ENCODE data around the gene SLC35E2B. TPM values are rescaled to one million over a fixed set of nuclear protein-coding genes. Genes with fewer than 3 reads are reported as not detected.
A peak's percentile ranks its signal among the peaks of the same experiment; 100 is the strongest.

SLC35E2B gene
- total RNA-seq, 5 donors from 2014 or later (not counting 1 experiment from before 2014, with no cell fraction given), result 77.7 to 202 (median 128) TPM

DNA sequence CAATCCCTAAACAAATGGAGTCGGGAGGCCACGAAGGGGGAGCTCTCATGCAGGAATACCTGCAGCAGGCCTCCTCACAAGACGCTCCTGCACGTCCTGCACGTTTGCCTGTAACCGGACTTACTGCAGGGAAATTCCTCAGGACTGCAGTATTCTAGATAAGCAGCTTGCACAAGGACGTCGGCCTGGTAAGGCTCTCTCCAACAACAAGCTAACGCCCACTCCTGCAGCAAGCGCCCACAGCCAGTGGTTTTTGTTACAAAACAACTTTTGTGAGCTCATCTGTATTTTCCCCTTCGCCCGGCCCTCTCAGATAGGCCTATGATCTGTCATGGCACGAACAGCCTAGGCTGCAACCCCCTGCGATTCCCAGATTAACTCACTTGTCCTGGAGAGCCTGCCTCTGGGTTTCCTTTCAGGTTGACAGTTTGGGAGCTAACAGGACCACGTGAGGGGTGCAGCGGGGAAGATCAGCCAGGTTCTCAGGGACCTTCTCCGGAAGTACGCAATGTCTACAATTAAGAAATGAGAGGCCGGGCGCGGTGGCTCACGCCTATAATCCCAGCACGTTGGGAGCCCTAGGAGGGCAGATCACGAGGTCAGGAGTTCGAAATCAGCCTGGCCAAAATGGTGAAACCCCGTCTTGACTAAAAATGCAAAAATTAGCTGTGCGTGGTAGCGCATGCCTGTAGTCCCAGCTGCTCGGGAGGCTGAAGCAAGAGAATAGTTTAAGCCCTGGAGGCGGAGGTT is 78.2 kb downstream of the SLC35E2B start:
- Histone ChIP-seq H3K4me3 (ENCODE audit: control insufficient read depth in 1 of 2, extremely low read depth in 1 of 2, low read length in 1 of 2) (peak overlapping the region; percentile 85 to 92), H3K27me3 (replicated peaks in 1 of 2; ENCODE audit: control insufficient read depth in 2 of 2, extremely low read depth in 1 of 2, insufficient read depth in 2 of 2, low read length in 1 of 2) (no peaks in the 10 kb centered on the region), H3K36me3 (ENCODE audit: control insufficient read depth in 2 of 2, extremely low read depth in 1 of 2, insufficient read depth in 1 of 2, low read length in 1 of 2) (peaks cover 7% of the 10 kb centered on the region in 2 donors), H3K4me1 (ENCODE audit: control insufficient read depth in 1 of 2, extremely low read depth in 1 of 2, insufficient read depth in 2 of 2, low read length in 2 of 2) (peaks cover 14 to 27% of the 10 kb centered on the region in 2 experiments), H3K9me3 (no peaks in the 10 kb centered on the region), H3K27ac (ENCODE audit: low read length) (peak overlapping the region; percentile 100)
- Mint-ChIP-seq H3K9me3 (no peaks in the 10 kb centered on the region), H3K36me3 (peaks cover 4% of the 10 kb centered on the region), H3K27ac (peak overlapping the region; percentile 94 to 98), H3K27me3 (no peaks in the 10 kb centered on the region), H3K4me1 (peaks cover 28 to 34% (median 29%) of the 10 kb centered on the region in 3 donors), H3K4me3 (peak overlapping the region; percentile 90 to 95 (median 92))
- ATAC-seq (replicated peaks in 1 of 4) (peak; percentile 5 to 22 (median 6)), DNase-seq (peak; percentile 35 to 84 (median 68))
- WGBS (ENCODE audit: insufficient coverage), result 11% methylated on average over 30 of the region's 30 CpGs
- ChIA-PET POLR2A (interaction anchor here (0.6 to 2.4 kb wide), 6 partner anchors 15 to 338 kb away, joined by 3 to 16 read pairs (median 3); no protein-coding TSS in a partner anchor), CTCF (interaction anchor here (0.6 to 1.0 kb wide), 6 partner anchors 15 to 277 kb away, joined by 3 to 6 read pairs (median 4); no protein-coding TSS in a partner anchor)

DNA sequence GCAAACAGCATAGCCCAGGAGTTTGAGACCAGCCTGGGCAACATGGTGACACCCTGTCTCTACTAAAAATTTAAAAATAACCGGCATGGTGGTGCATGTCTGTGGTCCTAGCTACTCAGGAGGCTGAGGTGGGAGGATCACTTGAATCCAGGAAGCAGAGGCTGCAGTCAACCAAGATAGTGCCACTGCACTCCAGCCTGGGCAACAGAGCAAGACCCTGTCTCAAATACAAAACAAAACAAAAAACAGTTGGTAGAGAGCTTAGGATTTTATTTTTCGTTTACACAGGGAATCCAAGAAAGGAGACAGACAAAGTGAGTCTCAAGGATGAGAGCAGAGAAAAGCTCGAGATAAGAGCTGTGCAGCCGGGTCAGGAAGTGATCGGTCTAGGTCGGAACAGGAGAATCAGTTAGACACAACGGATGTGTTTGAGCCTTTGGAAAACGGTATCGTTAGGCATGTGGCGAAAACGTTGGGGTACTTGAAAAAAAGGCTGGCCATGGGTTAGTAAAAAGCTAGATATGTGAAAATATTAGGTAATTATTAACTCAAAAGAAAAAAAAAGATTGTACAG is 79.0 kb downstream of the SLC35E2B start:
- ChIA-PET POLR2A (interaction anchor here (0.6 to 2.4 kb wide), 6 partner anchors 10 to 337 kb away, joined by 3 to 16 read pairs (median 3); no protein-coding TSS in a partner anchor), CTCF (interaction anchor here in 1 of 2 donors (0.8 to 1.0 kb wide), 2 partner anchors 16 to 44 kb away, joined by 3 read pairs; no protein-coding TSS in a partner anchor)
- H3K4me3 Mint-ChIP-seq, result peak overlapping the region; percentile 90 to 95 (median 92)
- Histone ChIP-seq H3K36me3 (ENCODE audit: control insufficient read depth in 2 of 2, extremely low read depth in 1 of 2, insufficient read depth in 1 of 2, low read length in 1 of 2) (peaks cover 7% of the 10 kb centered on the region in 2 donors), H3K4me1 (ENCODE audit: control insufficient read depth in 1 of 2, extremely low read depth in 1 of 2, insufficient read depth in 2 of 2, low read length in 2 of 2) (peaks cover 14 to 27% of the 10 kb centered on the region in 2 experiments), H3K9me3 (no peaks in the 10 kb centered on the region), H3K4me3 (ENCODE audit: control insufficient read depth in 1 of 2, extremely low read depth in 1 of 2, low read length in 1 of 2) (peak overlapping the region; percentile 85 to 92), H3K27ac (ENCODE audit: low read length) (peak overlapping the region; percentile 100), H3K27me3 (replicated peaks in 1 of 2; ENCODE audit: control insufficient read depth in 2 of 2, extremely low read depth in 1 of 2, insufficient read depth in 2 of 2, low read length in 1 of 2) (no peaks in the 10 kb centered on the region)
- no peaks in the 10 kb centered on the region for H3K9me3 Mint-ChIP-seq
- no peaks in the 10 kb centered on the region for H3K27me3 Mint-ChIP-seq
- DNase-seq, result no peak
- WGBS (ENCODE audit: insufficient coverage), result 83% methylated on average over 11 of the region's 11 CpGs
- peaks cover 28 to 34% (median 29%) of the 10 kb centered on the region in 3 donors for H3K4me1 Mint-ChIP-seq
- peak overlapping the region; percentile 94 to 98 for H3K27ac Mint-ChIP-seq
- peaks cover 4% of the 10 kb centered on the region for H3K36me3 Mint-ChIP-seq
- ATAC-seq (replicated peaks in 1 of 4), result no peak

DNA sequence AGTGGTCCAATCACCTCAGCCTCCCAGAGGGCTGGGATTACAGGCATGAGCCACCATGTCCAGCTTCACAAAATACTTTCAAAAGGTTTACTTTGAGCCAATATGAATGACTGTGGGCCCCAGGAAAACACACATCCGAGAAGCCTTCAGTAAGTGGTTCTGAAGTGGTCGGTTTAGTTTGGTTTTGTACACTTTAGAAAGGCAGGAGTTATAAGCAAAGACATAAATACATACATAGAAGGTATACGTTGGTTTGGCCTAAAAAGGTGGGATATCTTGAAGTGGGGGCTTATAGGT is 80.5 kb downstream of the SLC35E2B start:
- no peaks in the 10 kb centered on the region for H3K27me3 Mint-ChIP-seq

DNA sequence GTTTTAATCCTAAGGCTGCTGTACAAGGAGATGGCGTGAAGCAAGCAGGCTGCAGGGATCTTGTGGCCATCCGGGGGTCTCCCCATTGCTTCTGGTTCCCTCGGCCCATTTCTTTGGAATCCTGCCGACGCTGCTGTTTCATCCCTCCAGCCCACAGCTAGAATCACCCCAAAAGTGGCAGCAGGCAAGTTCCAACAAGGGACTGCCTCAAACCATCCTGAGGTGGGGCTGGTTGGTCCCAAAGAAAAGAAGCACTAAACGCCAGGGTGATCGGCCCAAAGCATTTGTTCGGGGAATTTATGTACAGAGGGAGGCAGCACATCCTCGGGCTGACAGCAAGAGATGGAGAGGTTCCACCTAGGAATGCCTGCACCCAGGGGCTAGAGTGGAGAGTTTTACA is 81.8 kb downstream of the SLC35E2B start:
- no peaks in the 10 kb centered on the region for H3K36me3 Mint-ChIP-seq
- DNase-seq (no peak), ATAC-seq (replicated peaks in 1 of 4) (no peak)
- Histone ChIP-seq H3K27ac (ENCODE audit: low read length) (no peak overlapping the region), H3K4me1 (ENCODE audit: control insufficient read depth in 1 of 2, extremely low read depth in 1 of 2, insufficient read depth in 2 of 2, low read length in 2 of 2) (peaks cover 14 to 32% of the 10 kb centered on the region in 2 experiments), H3K4me3 (ENCODE audit: control insufficient read depth in 1 of 2, extremely low read depth in 1 of 2, low read length in 1 of 2) (no peak overlapping the region), H3K27me3 (replicated peaks in 1 of 2; ENCODE audit: control insufficient read depth in 2 of 2, extremely low read depth in 1 of 2, insufficient read depth in 2 of 2, low read length in 1 of 2) (no peaks in the 10 kb centered on the region), H3K36me3 (ENCODE audit: control insufficient read depth in 2 of 2, extremely low read depth in 1 of 2, insufficient read depth in 1 of 2, low read length in 1 of 2) (no peaks in the 10 kb centered on the region), H3K9me3 (no peaks in the 10 kb centered on the region)
- ChIA-PET CTCF (no interaction called here), POLR2A (no interaction called here)
- H3K4me1 Mint-ChIP-seq, result peaks cover 30 to 35% (median 33%) of the 10 kb centered on the region in 3 donors
- H3K9me3 Mint-ChIP-seq, result no peaks in the 10 kb centered on the region
- no peaks in the 10 kb centered on the region for H3K27me3 Mint-ChIP-seq
- WGBS (ENCODE audit: insufficient coverage), result 89% methylated on average over 7 of the region's 9 CpGs
- no peak overlapping the region for H3K4me3 Mint-ChIP-seq
- peak overlapping the region in 1 of 2 donors; percentile 52 for H3K27ac Mint-ChIP-seq

More for the DNA sequence above, 80.5 kb downstream of the SLC35E2B start:
- H3K9me3 Mint-ChIP-seq, result no peaks in the 10 kb centered on the region
- peak overlapping the region in 1 of 3 donors; percentile 4 for H3K4me3 Mint-ChIP-seq
- no peaks in the 10 kb centered on the region for H3K36me3 Mint-ChIP-seq
- no peaks in the 10 kb centered on the region for H3K27me3 ChIP-seq (replicated peaks in 1 of 2; ENCODE audit: control insufficient read depth in 2 of 2, extremely low read depth in 1 of 2, insufficient read depth in 2 of 2, low read length in 1 of 2)
- no CpG with 5 or more reads among the region's 3 CpGs for WGBS (ENCODE audit: insufficient coverage)
- H3K9me3 ChIP-seq, result no peaks in the 10 kb centered on the region
- ChIA-PET CTCF (no interaction called here), POLR2A (no interaction called here)
- no peak overlapping the region for H3K27ac ChIP-seq (ENCODE audit: low read length)
- H3K4me1 Mint-ChIP-seq, result peaks cover 29 to 35% (median 33%) of the 10 kb centered on the region in 3 donors
- H3K4me3 ChIP-seq (ENCODE audit: control insufficient read depth in 1 of 2, extremely low read depth in 1 of 2, low read length in 1 of 2), result no peak overlapping the region
- H3K27ac Mint-ChIP-seq, result peak overlapping the region in 1 of 2 donors; percentile 39
- DNase-seq (no peak), ATAC-seq (replicated peaks in 1 of 4) (no peak)
- H3K4me1 ChIP-seq (ENCODE audit: control insufficient read depth in 1 of 2, extremely low read depth in 1 of 2, insufficient read depth in 2 of 2, low read length in 2 of 2), result peaks cover 12 to 34% of the 10 kb centered on the region in 2 experiments
- H3K36me3 ChIP-seq (ENCODE audit: control insufficient read depth in 2 of 2, extremely low read depth in 1 of 2, insufficient read depth in 1 of 2, low read length in 1 of 2), result no peaks in the 10 kb centered on the region

DNA sequence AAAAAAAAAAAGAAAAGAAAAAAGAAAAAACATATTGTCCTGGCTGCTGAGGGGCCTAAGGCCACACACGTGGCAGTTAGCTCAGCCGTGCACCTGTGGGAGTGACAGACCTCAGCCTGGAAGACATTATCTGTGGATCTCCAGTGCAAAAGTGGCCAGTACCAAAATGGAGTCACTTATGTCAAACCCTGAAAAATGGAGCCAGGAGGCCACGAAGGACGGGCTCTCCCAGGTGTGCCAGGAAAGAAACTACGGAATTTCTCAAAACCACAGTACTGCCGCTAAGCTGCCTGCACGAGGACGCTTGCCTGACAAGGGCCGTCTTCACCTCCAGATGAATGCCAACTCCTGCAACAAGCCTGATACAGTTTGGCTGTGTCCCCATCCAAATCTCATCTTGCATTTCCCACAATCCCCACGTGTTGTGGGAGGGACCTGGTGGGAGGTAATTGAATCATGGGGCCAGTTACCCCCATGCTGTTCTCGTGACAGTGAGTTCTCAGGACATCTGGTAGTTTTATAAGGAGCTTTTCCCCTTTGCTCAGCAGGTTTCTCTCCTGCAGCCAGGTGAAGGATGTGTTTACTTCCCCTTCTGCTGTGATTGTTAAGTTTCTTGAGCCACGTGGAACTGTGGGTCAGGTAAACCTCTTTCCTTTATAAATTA is 82.6 kb downstream of the SLC35E2B start:
- no peak overlapping the region for H3K27ac Mint-ChIP-seq
- POLR2A ChIA-PET, result interaction anchor here in 1 of 2 donors (0.6 kb wide), 1 partner anchor 21 kb away, joined by 3 read pairs; no protein-coding TSS in a partner anchor
- no peak for ATAC-seq (replicated peaks in 1 of 4)

More for the DNA sequence above, 82.6 kb downstream of the SLC35E2B start:
- Mint-ChIP-seq H3K4me1 (peaks cover 30 to 34% (median 31%) of the 10 kb centered on the region in 3 donors), H3K4me3 (no peak overlapping the region), H3K27me3 (no peaks in the 10 kb centered on the region), H3K36me3 (no peaks in the 10 kb centered on the region), H3K9me3 (no peaks in the 10 kb centered on the region)
- WGBS (ENCODE audit: insufficient coverage), result 87% methylated on average over 9 of the region's 12 CpGs
- Histone ChIP-seq H3K4me1 (ENCODE audit: control insufficient read depth in 1 of 2, extremely low read depth in 1 of 2, insufficient read depth in 2 of 2, low read length in 2 of 2) (peaks cover 14 to 31% of the 10 kb centered on the region in 2 experiments), H3K27ac (ENCODE audit: low read length) (no peak overlapping the region), H3K36me3 (ENCODE audit: control insufficient read depth in 2 of 2, extremely low read depth in 1 of 2, insufficient read depth in 1 of 2, low read length in 1 of 2) (no peaks in the 10 kb centered on the region), H3K27me3 (replicated peaks in 1 of 2; ENCODE audit: control insufficient read depth in 2 of 2, extremely low read depth in 1 of 2, insufficient read depth in 2 of 2, low read length in 1 of 2) (no peaks in the 10 kb centered on the region), H3K9me3 (no peaks in the 10 kb centered on the region), H3K4me3 (ENCODE audit: control insufficient read depth in 1 of 2, extremely low read depth in 1 of 2, low read length in 1 of 2) (no peak overlapping the region)
- CTCF ChIA-PET, result no interaction called here
- no peak for DNase-seq

Data from T-cell (primary cell).